Nephron progenitor cell (in vitro differentiated cells): Measurements from ENCODE around the gene ANGPTL4.
A peak's percentile ranks its signal among the peaks of the same experiment; 100 is the strongest.

Source experiments
- DNase-seq: peaks from one replicate; pipeline ENCODE4 v3.0.0; 2021
- H3K27ac Mint-ChIP-seq: 2 replicates; pipeline ENCODE4 v1.8.0; 2021; ENCODE audit warnings: mild to moderate bottlenecking, moderate library complexity, mixed read lengths
- H3K27me3 Mint-ChIP-seq: 2 replicates; pipeline ENCODE4 v1.8.0; 2021; ENCODE audit warnings: mild to moderate bottlenecking, low read depth, mixed read lengths; ENCODE audit not compliant: poor library complexity
- H3K36me3 Mint-ChIP-seq: 2 replicates; pipeline ENCODE4 v1.8.0; 2021; ENCODE audit warnings: low read depth, mixed read lengths
- H3K4me1 Mint-ChIP-seq: 2 replicates; pipeline ENCODE4 v1.8.0; 2021; ENCODE audit warnings: mixed read lengths
- H3K4me3 Mint-ChIP-seq: 2 replicates; pipeline ENCODE4 v1.8.0; 2021; ENCODE audit warnings: mild to moderate bottlenecking, moderate library complexity, mixed read lengths
- H3K9me3 Mint-ChIP-seq: 2 replicates; pipeline ENCODE4 v1.8.0; 2021; ENCODE audit warnings: mild to moderate bottlenecking, moderate library complexity, mixed read lengths
- TF ChIP-seq, protein P1 (sequence below): fragments of 200-600 bp; sonication (generic); IDR thresholded peaks from 2 replicates; pipeline ENCODE4 v1.5.0; 2021; ENCODE audit warnings: antibody characterized with exemption

The ANGPTL4 gene

DNA sequence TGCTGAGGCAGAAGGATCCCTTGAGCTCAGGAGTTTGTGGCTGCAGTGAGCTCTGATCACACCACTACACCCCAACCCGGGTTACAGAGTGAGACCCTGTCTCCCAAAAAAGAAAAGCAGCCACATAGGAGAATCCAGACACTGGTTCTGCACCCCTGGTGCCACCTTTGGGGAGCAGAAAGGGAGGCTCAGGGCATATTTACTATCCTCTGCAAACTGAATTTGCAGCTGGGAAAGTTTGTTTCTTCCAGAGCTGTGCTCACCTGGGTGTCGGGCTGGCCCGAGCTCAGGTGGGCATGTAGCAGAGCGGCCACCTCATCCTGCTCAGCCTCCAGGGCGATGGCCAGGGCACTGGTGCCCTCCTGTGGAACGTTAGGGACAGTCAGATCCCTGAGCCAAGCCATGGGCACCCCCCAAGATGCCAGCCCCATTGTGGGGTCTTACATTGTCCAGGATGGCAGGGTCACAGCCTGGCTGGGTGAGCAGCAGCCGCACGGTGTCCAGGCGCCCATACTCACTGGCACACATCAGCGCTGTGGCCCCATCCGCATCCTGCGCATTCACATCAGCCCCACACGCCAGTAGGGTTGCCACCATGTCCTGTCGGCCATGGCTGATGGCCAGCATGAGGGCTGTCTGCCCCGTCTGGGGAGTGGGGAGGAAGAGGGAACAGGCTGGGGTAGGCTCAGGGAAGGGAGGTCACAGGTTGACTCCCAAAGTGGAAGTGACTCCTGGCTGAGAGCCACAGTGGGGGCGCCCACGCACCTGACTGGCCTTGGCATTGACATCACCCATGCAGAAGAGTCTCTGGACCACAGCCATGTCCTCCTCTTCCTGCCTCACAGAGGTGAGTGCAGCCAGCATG is 39.5 kb upstream of the ANGPTL4 start:
- peaks cover 4% of the 10 kb centered on the region for H3K36me3 Mint-ChIP-seq

GRCh38 chr19:8325454-8325853 is 38.5 kb upstream of the ANGPTL4 start:
- no peaks in the 10 kb centered on the region for H3K36me3 Mint-ChIP-seq
- H3K9me3 Mint-ChIP-seq, result peaks cover 10% of the 10 kb centered on the region
- peaks cover 19% of the 10 kb centered on the region for H3K4me1 Mint-ChIP-seq
- H3K27ac Mint-ChIP-seq, result no peak overlapping the region
- no peak for DNase-seq
- peaks cover 44% of the 10 kb centered on the region for H3K27me3 Mint-ChIP-seq
- TF ChIP-seq, protein P1, sequence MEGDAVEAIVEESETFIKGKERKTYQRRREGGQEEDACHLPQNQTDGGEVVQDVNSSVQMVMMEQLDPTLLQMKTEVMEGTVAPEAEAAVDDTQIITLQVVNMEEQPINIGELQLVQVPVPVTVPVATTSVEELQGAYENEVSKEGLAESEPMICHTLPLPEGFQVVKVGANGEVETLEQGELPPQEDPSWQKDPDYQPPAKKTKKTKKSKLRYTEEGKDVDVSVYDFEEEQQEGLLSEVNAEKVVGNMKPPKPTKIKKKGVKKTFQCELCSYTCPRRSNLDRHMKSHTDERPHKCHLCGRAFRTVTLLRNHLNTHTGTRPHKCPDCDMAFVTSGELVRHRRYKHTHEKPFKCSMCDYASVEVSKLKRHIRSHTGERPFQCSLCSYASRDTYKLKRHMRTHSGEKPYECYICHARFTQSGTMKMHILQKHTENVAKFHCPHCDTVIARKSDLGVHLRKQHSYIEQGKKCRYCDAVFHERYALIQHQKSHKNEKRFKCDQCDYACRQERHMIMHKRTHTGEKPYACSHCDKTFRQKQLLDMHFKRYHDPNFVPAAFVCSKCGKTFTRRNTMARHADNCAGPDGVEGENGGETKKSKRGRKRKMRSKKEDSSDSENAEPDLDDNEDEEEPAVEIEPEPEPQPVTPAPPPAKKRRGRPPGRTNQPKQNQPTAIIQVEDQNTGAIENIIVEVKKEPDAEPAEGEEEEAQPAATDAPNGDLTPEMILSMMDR, result no peak
- no peak overlapping the region for H3K4me3 Mint-ChIP-seq

More for the DNA sequence above, 39.5 kb upstream of the ANGPTL4 start:
- no peak overlapping the region for H3K4me3 Mint-ChIP-seq
- H3K27ac Mint-ChIP-seq, result no peak overlapping the region
- H3K9me3 Mint-ChIP-seq, result peaks cover 10% of the 10 kb centered on the region
- peaks cover 30% of the 10 kb centered on the region for H3K4me1 Mint-ChIP-seq
- H3K27me3 Mint-ChIP-seq, result peaks cover 34% of the 10 kb centered on the region
- TF ChIP-seq, protein P1, result no peak
- no peak for DNase-seq

DNA sequence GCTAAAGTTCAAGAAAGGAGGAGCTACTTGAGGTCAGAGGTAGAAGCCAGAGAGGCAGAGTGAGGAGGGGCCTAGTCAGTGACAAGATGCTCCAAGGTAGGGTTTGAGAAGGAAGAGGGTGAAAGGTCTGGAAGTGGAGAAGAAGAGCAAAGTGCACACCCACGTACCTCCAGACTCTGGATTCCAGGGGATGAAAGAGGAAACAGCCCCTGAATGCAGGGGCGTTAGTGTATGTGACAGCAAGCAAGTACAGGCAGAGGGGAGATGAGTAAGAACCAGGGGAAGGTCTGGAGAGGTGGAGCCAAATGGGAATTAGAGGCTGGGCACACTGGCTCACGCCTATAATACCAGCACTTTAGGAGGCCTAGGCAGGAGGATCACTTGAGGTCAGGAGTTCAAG is 34.0 kb upstream of the ANGPTL4 start:
- H3K4me1 Mint-ChIP-seq, result no peaks in the 10 kb centered on the region
- no peak for DNase-seq
- H3K9me3 Mint-ChIP-seq, result peaks cover 10% of the 10 kb centered on the region
- no peak overlapping the region for H3K4me3 Mint-ChIP-seq
- H3K36me3 Mint-ChIP-seq, result no peaks in the 10 kb centered on the region
- TF ChIP-seq, protein P1, result no peak
- no peak overlapping the region for H3K27ac Mint-ChIP-seq
- peaks cover 85% of the 10 kb centered on the region for H3K27me3 Mint-ChIP-seq

GRCh38 chr19:8331263-8331845 is 32.6 kb upstream of the ANGPTL4 start:
- Mint-ChIP-seq H3K27ac (no peak overlapping the region), H3K9me3 (peaks cover 10% of the 10 kb centered on the region), H3K4me1 (no peaks in the 10 kb centered on the region), H3K27me3 (peaks cover 90% of the 10 kb centered on the region), H3K4me3 (no peak overlapping the region), H3K36me3 (no peaks in the 10 kb centered on the region)
- TF ChIP-seq, protein P1, result no peak
- DNase-seq, result no peak

DNA sequence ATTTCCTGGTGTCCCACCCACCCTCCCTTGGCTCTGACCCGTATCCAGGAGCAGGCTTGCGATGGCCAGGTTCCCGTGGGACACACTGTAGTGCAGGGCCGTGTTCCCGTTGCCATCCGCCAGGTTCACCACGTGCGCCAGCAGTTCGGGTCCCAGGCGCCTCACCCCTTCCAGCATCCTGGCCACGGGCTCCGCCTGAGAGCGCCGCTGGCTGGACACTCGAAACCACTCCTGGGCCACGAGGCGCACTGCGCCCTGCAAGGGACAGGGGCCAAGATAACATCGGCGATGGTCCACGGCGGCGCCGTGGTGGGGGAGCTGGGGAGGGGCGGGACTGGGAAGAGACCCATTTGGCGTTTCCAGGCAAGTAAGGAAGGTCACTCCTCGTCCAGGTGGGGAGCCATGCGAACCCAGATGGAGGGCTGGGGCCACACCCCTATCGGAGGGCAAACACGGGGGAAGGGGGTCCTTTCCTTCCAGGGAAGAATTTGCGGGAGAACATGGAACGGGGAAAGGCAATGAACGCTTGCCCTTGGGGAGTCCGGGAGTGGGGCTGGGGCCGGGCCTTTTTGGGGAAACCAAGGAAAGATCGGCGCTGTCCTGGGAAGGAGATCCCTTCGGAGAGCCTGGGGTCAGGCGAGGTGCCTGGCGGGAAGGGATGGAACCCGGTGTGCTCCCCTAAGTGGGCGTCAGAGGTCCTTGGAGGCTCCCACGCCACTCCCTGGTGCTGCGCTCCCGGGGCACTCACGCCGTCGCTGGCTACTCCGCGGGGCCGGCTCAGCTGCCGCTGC is 30.8 kb upstream of the ANGPTL4 start:
- H3K27ac Mint-ChIP-seq, result no peak overlapping the region
- H3K27me3 Mint-ChIP-seq, result peaks cover 89% of the 10 kb centered on the region
- H3K4me1 Mint-ChIP-seq, result peaks cover 7% of the 10 kb centered on the region
- peaks cover 1% of the 10 kb centered on the region for H3K9me3 Mint-ChIP-seq
- no peaks in the 10 kb centered on the region for H3K36me3 Mint-ChIP-seq
- TF ChIP-seq, protein P1, result no peak
- DNase-seq, result peak; percentile 52
- H3K4me3 Mint-ChIP-seq, result peak overlapping the region; percentile 55
